ENCODE measurements around the gene UGT1A7. TPM values are rescaled to one million over a fixed set of nuclear protein-coding genes. Genes with fewer than 3 reads are reported as not detected.

UGT1A7 gene
- total and polyA plus RNA-seq, 9 of the 15 experiments (the other 6 are each of a cell fraction or from before 2014, with no cell fraction given) = not detected

- no TSS peak for BruUV-seq (replicated peaks)
- no peak for TF ChIP-seq LEF1 (IDR thresholded peaks at IDR 0.05)
- TF ChIP-seq ZFPM2 (CRISPR knock-in tag; IDR thresholded peaks at IDR 0.05) = no peak
- no peak for TF ChIP-seq ZNF146 (CRISPR knock-in tag; IDR thresholded peaks at IDR 0.05; ENCODE audit: unreplicated experiment)
- CTCF ChIA-PET (ENCODE audit: low intra/inter-chr PET ratio) = no interaction called here
- no peaks in the 10 kb centered on the region for H3K36me3 ChIP-seq (ENCODE audit: control insufficient read depth, insufficient read depth, low read length)
- H3K9me1 ChIP-seq (ENCODE audit: control insufficient read depth, insufficient read depth, low read length) = no peaks in the 10 kb centered on the region
- H3K27me3 ChIP-seq (ENCODE audit: control insufficient read depth in 2 of 2, insufficient read depth in 2 of 2, low read length in 2 of 2) = peaks cover 0 to 7% of the 10 kb centered on the region in 2 experiments; a peak in 1 of 5 replicates
- H3K4me2 ChIP-seq (ENCODE audit: insufficient read depth, low read length) = no peak overlapping the region
- no peaks in the 10 kb centered on the region for H3K79me2 ChIP-seq (ENCODE audit: control insufficient read depth, insufficient read depth, low read length)
- ATAC-seq (no peak), DNase-seq (ENCODE audit: extremely low read depth in 1 of 4, low spot score in 3 of 4) (no peak), FAIRE-seq (no peak)
- no peak overlapping the region for H2AFZ ChIP-seq (ENCODE audit: low read depth, low read length)
- H3K27ac ChIP-seq (ENCODE audit: extremely low read depth, low read depth, low read length) = no peak overlapping the region
- H3K9me3 ChIP-seq (replicated peaks; ENCODE audit: control insufficient read depth, insufficient read depth, low read depth, low read length) = no peaks in the 10 kb centered on the region
- POLR2A ChIA-PET = interaction anchor here (0.6 kb wide), 1 partner anchor 42 kb away, joined by 4 read pairs; the partner anchor contains the start of gene UGT1A1
- 0% methylated on average over 2 of the region's 3 CpGs for WGBS (ENCODE audit: insufficient coverage, low coverage, missing lambda C conversion rate)
- H4K20me1 ChIP-seq (replicated peaks; ENCODE audit: control insufficient read depth, insufficient read depth, low read length) = no peaks in the 10 kb centered on the region
- no peaks in the 10 kb centered on the region; a peak in 1 of 5 replicates for H3K4me1 ChIP-seq (replicated peaks in 1 of 2; ENCODE audit: control insufficient read depth in 2 of 2, insufficient read depth in 2 of 2, low read length in 2 of 2)
- intact Hi-C loops (cut with micrococcal nuclease) (no loop called here), in situ Hi-C loops (cut with MboI) (no loop called here)
- H3K4me3 ChIP-seq = no peak overlapping the region
- H3K9ac ChIP-seq (ENCODE audit: insufficient read depth in 1 of 2, low read depth in 2 of 2, low read length in 2 of 2) = no peak overlapping the region
Observed at GRCh38 chr2:233802132-233802815, 120.6 kb downstream of the UGT1A7 start.

GRCh38 chr2:233803292-233803911 is 121.7 kb downstream of the UGT1A7 start:
- no TSS peak for BruUV-seq (replicated peaks)
- 0% methylated on average over 1 of the region's 2 CpGs for WGBS (ENCODE audit: insufficient coverage, low coverage, missing lambda C conversion rate)
- intact Hi-C loops (cut with micrococcal nuclease) (no loop called here), in situ Hi-C loops (cut with MboI) (no loop called here)
- H3K9ac ChIP-seq (ENCODE audit: insufficient read depth in 1 of 2, low read depth in 2 of 2, low read length in 2 of 2) = no peak overlapping the region
- H4K20me1 ChIP-seq (replicated peaks; ENCODE audit: control insufficient read depth, insufficient read depth, low read length) = no peaks in the 10 kb centered on the region
- TF ChIP-seq FOXJ3 (CRISPR knock-in tag; IDR thresholded peaks at IDR 0.05) = no peak
- no peak overlapping the region for H2AFZ ChIP-seq (ENCODE audit: low read depth, low read length)
- H3K79me2 ChIP-seq (ENCODE audit: control insufficient read depth, insufficient read depth, low read length) = no peaks in the 10 kb centered on the region
- ATAC-seq (no peak), DNase-seq (ENCODE audit: extremely low read depth in 1 of 4, low spot score in 3 of 4) (no peak), FAIRE-seq (no peak)
- H3K4me3 ChIP-seq = no peak overlapping the region
- no peak overlapping the region for H3K27ac ChIP-seq (ENCODE audit: extremely low read depth, low read depth, low read length)
- no peak overlapping the region for H3K4me2 ChIP-seq (ENCODE audit: insufficient read depth, low read length)
- POLR2A ChIA-PET = no interaction called here
- H3K27me3 ChIP-seq (ENCODE audit: control insufficient read depth in 2 of 2, insufficient read depth in 2 of 2, low read length in 2 of 2) = peaks cover 0 to 18% of the 10 kb centered on the region in 2 experiments; a peak in 2 of 5 replicates
- H3K9me3 ChIP-seq (replicated peaks; ENCODE audit: control insufficient read depth, insufficient read depth, low read depth, low read length) = no peaks in the 10 kb centered on the region
- H3K9me1 ChIP-seq (ENCODE audit: control insufficient read depth, insufficient read depth, low read length) = no peaks in the 10 kb centered on the region
- CTCF ChIA-PET (ENCODE audit: low intra/inter-chr PET ratio) = no interaction called here
- no peaks in the 10 kb centered on the region for H3K36me3 ChIP-seq (ENCODE audit: control insufficient read depth, insufficient read depth, low read length)
- H3K4me1 ChIP-seq (replicated peaks in 1 of 2; ENCODE audit: control insufficient read depth in 2 of 2, insufficient read depth in 2 of 2, low read length in 2 of 2) = no peaks in the 10 kb centered on the region; a peak in 1 of 5 replicates
